B cell (primary cell): ENCODE results near the gene HOXC9. TPM values are rescaled to one million over a fixed set of nuclear protein-coding genes. Genes with fewer than 3 reads are reported as not detected.

Experiments used
- ATAC-seq: fragments of 200-7000 bp; cut with Tn5 transposase; one replicate; pipeline ENCODE4 v1.10.0; 2021; ENCODE audit warnings: low read depth, mild to moderate bottlenecking, moderate number of reproducible peaks, moderate library complexity
- CTCF ChIA-PET: fragments of 350-600 bp; sonication (Branson Sonifier 250); formaldehyde crosslinking; loops from one replicate; lab custom pipeline; 2021; ENCODE audit warnings: antibody characterized with exemption, inconsistent platforms; lab: Charles Lee
- POLR2A ChIA-PET: fragments of 350-600 bp; sonication (Branson Sonifier 250); formaldehyde crosslinking; loops from one replicate; lab custom pipeline; 2021; ENCODE audit warnings: antibody characterized with exemption; lab: Charles Lee
- DNase-seq: peaks from one replicate; pipeline ENCODE4 v3.0.0; 2013
- H2AFZ ChIP-seq: 2 replicates; pipeline ENCODE4 v1.6.1; 2012; ENCODE audit warnings: mild to moderate bottlenecking, low read depth, low read length; ENCODE audit not compliant: insufficient read depth, poor library complexity, severe bottlenecking
- H3K27ac ChIP-seq, 2 donors: 1 replicate in 1 of 2; 2 replicates in 1 of 2; pipeline ENCODE4 v1.5.1; 2012 to 2013; ENCODE audit warnings: low read length in 2 of 2, mild to moderate bottlenecking in 2 of 2, moderate library complexity in 1 of 2
- H3K27me3 ChIP-seq, 4 experiments: fragments of 200-600 bp in 1 of 4; sonication (generic) in 1 of 4; replicated peaks in 1 of 4; 1 replicate in 2 of 4; 2 replicates in 2 of 4; pipeline versions ENCODE4 v1.6.1 to v1.7.0; 2013 to 2016; ENCODE audit warnings: low read length in 3 of 4, mild to moderate bottlenecking in 2 of 4, mixed read lengths in 1 of 4, moderate library complexity in 1 of 4; ENCODE audit not compliant: insufficient read depth in 4 of 4, control insufficient read depth in 3 of 4; ENCODE audit errors: control extremely low read depth in 1 of 4
- H3K36me3 ChIP-seq, 2 experiments: replicated peaks in 1 of 2; 1 replicate in 1 of 2; 2 replicates in 1 of 2; pipeline versions ENCODE4 v1.6.1 to v1.7.1; 2013; ENCODE audit warnings: low read length in 1 of 2; ENCODE audit not compliant: insufficient read depth in 2 of 2, control insufficient read depth in 1 of 2; ENCODE audit errors: control extremely low read depth in 1 of 2, extremely low read depth in 1 of 2
- H3K4me1 ChIP-seq, 2 donors: fragments of 200-600 bp in 1 of 2; sonication (generic) in 1 of 2; 1 replicate in 1 of 2; 2 replicates in 1 of 2; pipeline versions ENCODE4 v1.5.1 to v1.6.1; 2013 to 2017; ENCODE audit warnings: low read length in 2 of 2; ENCODE audit not compliant: control insufficient read depth in 2 of 2, insufficient read depth in 2 of 2
- H3K4me2 ChIP-seq: replicated peaks from 2 replicates; pipeline ENCODE3; 2012; ENCODE audit warnings: mild to moderate bottlenecking, low read depth, low read length; ENCODE audit not compliant: poor library complexity, severe bottlenecking
- H3K4me3 ChIP-seq, 5 experiments: fragments of 200-600 bp in 1 of 5; sonication (generic) in 1 of 5; 1 replicate in 3 of 5; 2 replicates in 2 of 5; pipeline versions ENCODE4 v1.5.1 to v1.7.0; 2011 to 2016; ENCODE audit warnings: low read length in 4 of 5, mild to moderate bottlenecking in 4 of 5, low read depth in 2 of 5, control low read depth in 1 of 5, moderate library complexity in 1 of 5; ENCODE audit not compliant: insufficient read depth in 1 of 5; ENCODE audit errors: control extremely low read depth in 1 of 5, extremely low read depth in 1 of 5
- H3K79me2 ChIP-seq: fragments of 200-600 bp; sonication (generic); one replicate; pipeline ENCODE4 v1.6.0; 2016; ENCODE audit warnings: low read length; ENCODE audit not compliant: control insufficient read depth, insufficient read depth
- H3K9ac ChIP-seq: fragments of 200-600 bp; sonication (generic); 2 replicates; pipeline ENCODE4 v1.6.1; 2017; ENCODE audit warnings: mild to moderate bottlenecking, low read length, moderate library complexity
- H3K9me3 ChIP-seq, 3 donors: one replicate each; pipeline versions ENCODE4 v1.6.1 to v1.7.1; 2013; ENCODE audit warnings: low read length in 2 of 3; ENCODE audit not compliant: control insufficient read depth in 2 of 3, insufficient read depth in 1 of 3; ENCODE audit errors: control extremely low read depth in 1 of 3
- H4K20me1 ChIP-seq: 2 replicates; pipeline ENCODE4 v1.6.0; 2012; ENCODE audit warnings: mild to moderate bottlenecking, low read length; ENCODE audit not compliant: insufficient read depth, control insufficient read depth, poor library complexity, severe bottlenecking
- H3K27ac Mint-ChIP-seq: one replicate; pipeline ENCODE4 v1.8.0; 2021; ENCODE audit warnings: mixed read lengths
- H3K27me3 Mint-ChIP-seq: one replicate; pipeline ENCODE4 v1.8.0; 2021; ENCODE audit warnings: mixed read lengths
- H3K4me1 Mint-ChIP-seq: one replicate; pipeline ENCODE4 v1.8.0; 2021; ENCODE audit warnings: mixed read lengths
- H3K4me3 Mint-ChIP-seq: one replicate; pipeline ENCODE4 v1.8.0; 2021; ENCODE audit warnings: mixed read lengths
- H3K9me3 Mint-ChIP-seq: one replicate; pipeline ENCODE4 v1.8.0; 2022; ENCODE audit warnings: mixed read lengths; ENCODE audit not compliant: insufficient read depth
- EZH2 ChIP-seq: IDR thresholded peaks from 2 replicates; pipeline ENCODE4 v1.6.1; 2012; ENCODE audit warnings: borderline replicate concordance, low read depth, mild to moderate bottlenecking, moderate library complexity, low read length; ENCODE audit not compliant: insufficient read depth, poor library complexity, severe bottlenecking
- WGBS: methylation state at CpG from one replicate; pipeline ENCODE4 v1.1.5; 2013; ENCODE audit warnings: missing lambda C conversion rate; ENCODE audit not compliant: insufficient coverage; 5-methylcytosine and 5-hydroxymethylcytosine counted together
- intact Hi-C: fragments of 100-400 bp; cut with micrococcal nuclease; formaldehyde crosslinking; loops from one replicate; pipeline ENCODE4 v1.10.0; 2022
- polyA plus RNA-seq: library from polyadenylated mRNA; depleted of rRNA; stranded (reverse); fragments of >200 nt; gene quantifications from 2 replicates; pipeline ENCODE4 v1.2.3, GENCODE V29; 2012
- total RNA-seq, 2 donors: library from RNA; stranded (reverse); fragments of 120-200 nt in 1 of 2; gene quantifications; 1 replicate in 1 of 2; 2 replicates in 1 of 2; pipeline versions ENCODE4 v1.2.3 to v1.2.4, GENCODE V29; 2013 to 2022
- TF ChIP-seq, protein P1 (sequence below): fragments of 200-600 bp; IDR thresholded peaks from one replicate; pipeline ENCODE4 v1.8.0; 2022; ENCODE audit warnings: antibody characterized with exemption, mild to moderate bottlenecking

HOXC9 gene
- total and polyA plus RNA-seq, 2 donors (not counting 1 experiment from before 2014, with no cell fraction given) = not detected

GRCh38 chr12:53976823-53977595, 23.0 kb upstream of the HOXC9 start:
- ATAC-seq (no peak), DNase-seq (no peak)
- Mint-ChIP-seq H3K4me1 (peaks cover 21% of the 10 kb centered on the region), H3K27ac (no peak overlapping the region), H3K27me3 (peaks cover 83% of the 10 kb centered on the region), H3K4me3 (no peak overlapping the region), H3K9me3 (peaks cover 2% of the 10 kb centered on the region)
- no CpG with 5 or more reads among the region's 9 CpGs for WGBS
- peaks cover 0 to 78% (median 13%) of the 10 kb centered on the region in 3 donors for H3K9me3 ChIP-seq
- ChIA-PET CTCF (no interaction called here), POLR2A (interaction anchor here (0.6 to 0.7 kb wide), 2 partner anchors 15 to 228 kb away, joined by 3 to 12 read pairs; no protein-coding TSS in a partner anchor)
- no peaks in the 10 kb centered on the region for H4K20me1 ChIP-seq
- no peak overlapping the region for H2AFZ ChIP-seq
- H3K4me2 ChIP-seq = no peak overlapping the region
- H3K27me3 ChIP-seq = peaks cover 0 to 97% (median 85%) of the 10 kb centered on the region in 4 experiments
- no peak overlapping the region for H3K4me3 ChIP-seq
- intact Hi-C loops = loop anchor here (5.0 kb wide), 1 partner anchor 35 kb away; no protein-coding TSS in a partner anchor
- no peak overlapping the region for H3K9ac ChIP-seq
- no peak overlapping the region for H3K27ac ChIP-seq
- TF ChIP-seq EZH2 = no peak
- TF ChIP-seq, protein P1, sequence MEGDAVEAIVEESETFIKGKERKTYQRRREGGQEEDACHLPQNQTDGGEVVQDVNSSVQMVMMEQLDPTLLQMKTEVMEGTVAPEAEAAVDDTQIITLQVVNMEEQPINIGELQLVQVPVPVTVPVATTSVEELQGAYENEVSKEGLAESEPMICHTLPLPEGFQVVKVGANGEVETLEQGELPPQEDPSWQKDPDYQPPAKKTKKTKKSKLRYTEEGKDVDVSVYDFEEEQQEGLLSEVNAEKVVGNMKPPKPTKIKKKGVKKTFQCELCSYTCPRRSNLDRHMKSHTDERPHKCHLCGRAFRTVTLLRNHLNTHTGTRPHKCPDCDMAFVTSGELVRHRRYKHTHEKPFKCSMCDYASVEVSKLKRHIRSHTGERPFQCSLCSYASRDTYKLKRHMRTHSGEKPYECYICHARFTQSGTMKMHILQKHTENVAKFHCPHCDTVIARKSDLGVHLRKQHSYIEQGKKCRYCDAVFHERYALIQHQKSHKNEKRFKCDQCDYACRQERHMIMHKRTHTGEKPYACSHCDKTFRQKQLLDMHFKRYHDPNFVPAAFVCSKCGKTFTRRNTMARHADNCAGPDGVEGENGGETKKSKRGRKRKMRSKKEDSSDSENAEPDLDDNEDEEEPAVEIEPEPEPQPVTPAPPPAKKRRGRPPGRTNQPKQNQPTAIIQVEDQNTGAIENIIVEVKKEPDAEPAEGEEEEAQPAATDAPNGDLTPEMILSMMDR = no peak
- no peaks in the 10 kb centered on the region for H3K36me3 ChIP-seq
- no peaks in the 10 kb centered on the region for H3K79me2 ChIP-seq
- peaks cover 25 to 42% of the 10 kb centered on the region in 2 donors for H3K4me1 ChIP-seq
